DOHH2 (cell line): ENCODE measurements around the gene LASP1NB.

Experiments
- EZH2phosphoT487 ChIP-seq: fragments of 200-600 bp; sonication (generic); IDR thresholded peaks from 2 replicates; pipeline ENCODE4 v1.6.1; 2017; ENCODE audit warnings: borderline replicate concordance, mild to moderate bottlenecking, antibody characterized with exemption, low read length, moderate library complexity, mixed read lengths
- TF ChIP-seq, protein P1 (sequence below): fragments of 200-600 bp; sonication (generic); IDR thresholded peaks from one replicate; pipeline ENCODE4 v1.5.1; 2014; ENCODE audit warnings: antibody characterized with exemption, mild to moderate bottlenecking, low read depth, low read length; ENCODE audit not compliant: poor library complexity, severe bottlenecking

DNA sequence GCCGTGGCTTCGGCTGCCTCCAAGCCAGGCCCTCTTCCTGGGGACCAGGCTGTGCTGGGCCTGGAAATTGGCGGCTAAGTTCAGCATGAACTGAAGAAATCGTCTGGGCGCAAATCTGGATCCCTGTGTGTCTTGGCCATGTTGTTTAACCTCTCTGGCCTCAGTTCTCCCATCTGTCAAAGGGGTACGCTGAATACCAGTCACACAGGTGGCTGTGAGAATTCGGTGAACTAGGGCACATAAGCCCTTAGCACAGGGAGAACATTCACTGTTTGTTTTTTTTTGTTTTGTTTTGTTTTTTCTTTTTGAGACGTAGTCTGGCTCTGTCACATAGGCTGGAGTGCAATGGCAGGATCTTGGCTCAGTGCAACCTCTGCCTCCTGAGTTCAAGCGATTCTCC is 36.6 kb upstream of the LASP1NB start:
- TF ChIP-seq, protein P1, sequence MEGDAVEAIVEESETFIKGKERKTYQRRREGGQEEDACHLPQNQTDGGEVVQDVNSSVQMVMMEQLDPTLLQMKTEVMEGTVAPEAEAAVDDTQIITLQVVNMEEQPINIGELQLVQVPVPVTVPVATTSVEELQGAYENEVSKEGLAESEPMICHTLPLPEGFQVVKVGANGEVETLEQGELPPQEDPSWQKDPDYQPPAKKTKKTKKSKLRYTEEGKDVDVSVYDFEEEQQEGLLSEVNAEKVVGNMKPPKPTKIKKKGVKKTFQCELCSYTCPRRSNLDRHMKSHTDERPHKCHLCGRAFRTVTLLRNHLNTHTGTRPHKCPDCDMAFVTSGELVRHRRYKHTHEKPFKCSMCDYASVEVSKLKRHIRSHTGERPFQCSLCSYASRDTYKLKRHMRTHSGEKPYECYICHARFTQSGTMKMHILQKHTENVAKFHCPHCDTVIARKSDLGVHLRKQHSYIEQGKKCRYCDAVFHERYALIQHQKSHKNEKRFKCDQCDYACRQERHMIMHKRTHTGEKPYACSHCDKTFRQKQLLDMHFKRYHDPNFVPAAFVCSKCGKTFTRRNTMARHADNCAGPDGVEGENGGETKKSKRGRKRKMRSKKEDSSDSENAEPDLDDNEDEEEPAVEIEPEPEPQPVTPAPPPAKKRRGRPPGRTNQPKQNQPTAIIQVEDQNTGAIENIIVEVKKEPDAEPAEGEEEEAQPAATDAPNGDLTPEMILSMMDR = no peak
- TF ChIP-seq EZH2phosphoT487 = no peak
